ENCODE measurements around the gene MTG1. TPM values are rescaled to one million over a fixed set of nuclear protein-coding genes. Genes with fewer than 3 reads are reported as not detected.
A peak's percentile ranks its signal among the peaks of the same experiment; 100 is the strongest.
"Not testable (repeated sequence)": the region's sequence is repeated elsewhere in the genome, so short reads cannot be mapped to it uniquely, and the experiment has no call there.

The MTG1 gene
- total and polyA plus RNA-seq, 7 donors = 14.0 to 63.6 (median 27.6) TPM

DNA sequence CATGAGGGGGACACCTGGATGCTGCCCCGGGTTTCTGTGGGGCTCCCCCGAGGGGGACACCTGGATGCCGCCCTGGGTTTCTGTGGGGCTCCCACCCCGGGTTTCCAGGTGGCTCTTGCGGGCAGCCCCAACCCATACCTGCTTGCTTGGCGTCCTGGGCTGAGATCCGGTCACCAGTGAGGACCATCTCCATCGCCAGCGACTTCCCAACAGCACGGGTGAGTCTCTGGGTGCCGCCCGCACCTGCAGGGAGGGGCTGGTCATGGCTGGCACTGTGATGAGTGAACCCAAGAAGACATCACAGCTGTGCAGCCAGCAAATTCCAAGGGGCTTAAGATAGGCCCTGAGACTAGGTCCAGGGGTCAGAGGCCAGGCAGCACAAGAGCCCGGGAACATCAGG lies 27.2 kb upstream of the MTG1 start:
- no peaks in the 10 kb centered on the region for H3K9me3 ChIP-seq
- WGBS, 2 donors = 95 to 96% methylated on average over 13 of the region's 13 CpGs
- peaks cover 0 to 3% (median under 1%) of the 10 kb centered on the region in 4 donors for H3K4me1 ChIP-seq
- intact Hi-C loops (cut with DNase I) = no loop called here
- H3K4me3 ChIP-seq = no peak overlapping the region
- no peaks in the 10 kb centered on the region for H3K27me3 ChIP-seq
- peaks cover 33 to 87% (median 54%) of the 10 kb centered on the region in 4 donors for H3K36me3 ChIP-seq
- TF ChIP-seq POLR2A (IDR thresholded peaks at IDR 0.05) = no peak
- TF ChIP-seq, protein P1, sequence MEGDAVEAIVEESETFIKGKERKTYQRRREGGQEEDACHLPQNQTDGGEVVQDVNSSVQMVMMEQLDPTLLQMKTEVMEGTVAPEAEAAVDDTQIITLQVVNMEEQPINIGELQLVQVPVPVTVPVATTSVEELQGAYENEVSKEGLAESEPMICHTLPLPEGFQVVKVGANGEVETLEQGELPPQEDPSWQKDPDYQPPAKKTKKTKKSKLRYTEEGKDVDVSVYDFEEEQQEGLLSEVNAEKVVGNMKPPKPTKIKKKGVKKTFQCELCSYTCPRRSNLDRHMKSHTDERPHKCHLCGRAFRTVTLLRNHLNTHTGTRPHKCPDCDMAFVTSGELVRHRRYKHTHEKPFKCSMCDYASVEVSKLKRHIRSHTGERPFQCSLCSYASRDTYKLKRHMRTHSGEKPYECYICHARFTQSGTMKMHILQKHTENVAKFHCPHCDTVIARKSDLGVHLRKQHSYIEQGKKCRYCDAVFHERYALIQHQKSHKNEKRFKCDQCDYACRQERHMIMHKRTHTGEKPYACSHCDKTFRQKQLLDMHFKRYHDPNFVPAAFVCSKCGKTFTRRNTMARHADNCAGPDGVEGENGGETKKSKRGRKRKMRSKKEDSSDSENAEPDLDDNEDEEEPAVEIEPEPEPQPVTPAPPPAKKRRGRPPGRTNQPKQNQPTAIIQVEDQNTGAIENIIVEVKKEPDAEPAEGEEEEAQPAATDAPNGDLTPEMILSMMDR (IDR thresholded peaks at IDR 0.05) = no peak
- TF ChIP-seq POLR2AphosphoS5 (IDR thresholded peaks at IDR 0.05) = no peak
- no peak for TF ChIP-seq EP300 (IDR thresholded peaks at IDR 0.05)
- no peak for DNase-seq
- H3K27ac ChIP-seq = no peak overlapping the region

DNA sequence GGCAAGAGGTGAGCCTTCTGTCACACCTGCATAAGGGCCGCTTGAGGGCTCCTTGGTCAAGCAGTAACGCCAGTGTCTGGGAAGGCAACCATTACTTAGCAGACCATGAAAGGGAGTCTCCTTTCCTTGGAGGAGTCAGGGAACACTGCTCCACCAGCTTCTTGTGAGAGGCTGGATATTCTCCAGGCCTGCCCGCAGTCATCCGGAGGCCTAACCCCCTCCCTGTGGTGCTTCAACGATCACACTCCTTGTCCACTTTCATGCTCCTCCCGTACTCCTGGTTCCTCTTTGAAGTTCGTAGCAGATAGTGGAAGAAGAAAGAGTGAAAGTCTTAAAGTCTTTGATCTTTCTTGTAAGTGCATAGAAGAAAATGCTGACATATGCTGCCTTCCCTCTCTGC lies 26.5 kb upstream of the MTG1 start:
- H3K9me3 ChIP-seq; H3K4me3 ChIP-seq; H3K27ac ChIP-seq; H3K27me3 ChIP-seq; DNase-seq; intact Hi-C loops (cut with DNase I): not testable (repeated sequence)
- peaks cover 33 to 80% (median 49%) of the 10 kb centered on the region in 4 donors for H3K36me3 ChIP-seq
- H3K4me1 ChIP-seq = peaks cover 0 to 10% (median 7%) of the 10 kb centered on the region in 4 donors
- WGBS, 2 donors = 79 to 92% methylated on average over 4 to 5 of the region's 7 CpGs

DNA sequence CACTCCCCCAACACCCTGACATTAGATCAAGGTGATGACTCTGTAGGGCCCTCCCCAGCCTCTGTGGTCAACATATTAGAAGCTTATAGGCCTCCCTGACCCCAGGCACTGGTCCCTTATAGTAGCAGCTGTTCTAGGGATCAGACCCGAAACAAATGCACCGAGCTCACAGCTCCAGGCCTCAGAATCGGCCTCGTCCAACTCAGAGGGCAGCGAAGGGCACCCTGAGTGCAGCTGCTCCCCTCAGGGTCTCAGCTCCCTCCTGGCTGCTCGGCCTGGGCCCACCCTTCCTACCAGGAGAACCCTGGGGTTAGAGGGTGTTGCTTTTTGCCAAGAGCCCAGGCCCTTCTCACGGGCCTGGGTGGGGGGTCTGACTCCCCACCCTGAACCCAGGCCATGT lies 25.8 kb upstream of the MTG1 start:
- Histone ChIP-seq H3K4me1 (peaks cover 0 to 13% (median 9%) of the 10 kb centered on the region in 4 donors), H3K27me3 (no peaks in the 10 kb centered on the region), H3K9me3 (no peaks in the 10 kb centered on the region), H3K36me3 (peaks cover 33 to 73% (median 46%) of the 10 kb centered on the region in 4 donors), H3K4me3 (no peak overlapping the region), H3K27ac (no peak overlapping the region)
- DNase-seq = no peak
- TF ChIP-seq, protein P1 (IDR thresholded peaks at IDR 0.05) = no peak
- no peak for TF ChIP-seq POLR2A (IDR thresholded peaks at IDR 0.05)
- no peak for TF ChIP-seq EP300 (IDR thresholded peaks at IDR 0.05)
- TF ChIP-seq POLR2AphosphoS5 (IDR thresholded peaks at IDR 0.05) = no peak
- WGBS, 2 donors = 95 to 98% methylated on average over 7 of the region's 7 CpGs
- intact Hi-C loops (cut with DNase I) = no loop called here

DNA sequence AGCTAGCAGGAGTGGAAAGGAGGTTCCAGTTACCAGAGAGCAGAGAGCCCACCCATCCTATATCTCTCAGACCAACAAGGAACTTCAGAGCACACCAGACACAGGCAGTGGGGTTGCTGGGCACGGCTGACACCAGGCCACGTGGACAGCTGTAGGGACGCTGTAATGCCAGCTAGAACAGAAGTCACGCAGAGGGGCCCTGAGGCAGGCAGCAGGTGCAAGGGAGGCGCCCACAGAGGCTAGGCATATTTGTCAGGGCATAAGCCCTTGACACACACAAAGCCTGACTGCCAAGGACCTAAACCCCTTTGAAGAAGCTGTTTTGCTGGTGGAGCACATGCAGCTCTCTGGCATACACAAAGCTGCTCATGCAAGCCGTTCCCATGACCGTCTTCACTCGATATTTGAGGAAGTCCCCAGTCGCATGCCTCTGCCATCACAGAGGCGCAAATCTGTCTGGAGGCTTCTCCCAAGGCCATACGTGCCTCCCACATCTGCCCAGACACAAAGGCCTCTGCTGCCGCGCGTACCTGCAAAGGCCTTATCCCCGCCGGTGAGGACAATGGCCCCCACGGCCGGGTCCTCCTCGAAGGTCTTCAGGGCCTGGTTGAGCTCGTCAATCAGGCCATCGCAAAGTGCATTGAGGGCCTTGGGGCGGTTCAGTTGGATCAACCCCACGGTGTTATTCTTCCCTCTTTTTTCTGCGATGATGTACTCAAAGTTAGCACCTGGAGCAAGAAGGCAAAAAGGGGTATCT lies 23.7 kb upstream of the MTG1 start:
- Histone ChIP-seq H3K36me3 (peaks cover 23 to 54% (median 42%) of the 10 kb centered on the region in 4 donors), H3K4me3 (no peak overlapping the region), H3K27me3 (no peaks in the 10 kb centered on the region), H3K27ac (no peak overlapping the region), H3K9me3 (no peaks in the 10 kb centered on the region), H3K4me1 (peaks cover 0 to 20% (median 17%) of the 10 kb centered on the region in 4 donors)
- no peak for DNase-seq
- intact Hi-C loops (cut with DNase I) = no loop called here
- TF ChIP-seq EP300 (IDR thresholded peaks at IDR 0.05) (no peak), POLR2A (IDR thresholded peaks at IDR 0.05) (no peak), POLR2AphosphoS5 (IDR thresholded peaks at IDR 0.05) (no peak)
- TF ChIP-seq, protein P1 (IDR thresholded peaks at IDR 0.05) = no peak
- 92% methylated on average over 24 of the region's 24 CpGs for WGBS, 2 donors

DNA sequence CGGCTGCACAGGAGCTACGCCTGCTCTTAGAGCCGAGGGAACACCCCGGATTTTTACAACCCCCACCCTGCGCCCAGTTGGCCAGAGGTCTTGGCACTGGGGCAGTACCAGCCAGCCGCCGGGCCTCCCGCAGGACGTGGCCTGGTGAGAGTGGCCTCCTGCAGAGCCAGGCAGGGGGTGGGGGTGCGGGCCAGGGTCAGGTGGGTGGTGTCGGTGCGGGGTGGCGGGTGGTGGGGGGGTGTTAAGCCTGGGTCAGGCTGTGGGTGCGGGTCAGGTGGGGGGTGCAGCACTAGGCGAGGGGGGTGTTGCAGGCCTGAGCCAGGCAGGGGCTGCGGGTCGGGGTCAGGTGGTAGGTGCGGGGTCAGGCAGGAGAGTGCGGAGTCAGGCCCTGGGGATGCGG lies 21.4 kb upstream of the MTG1 start:
- Histone ChIP-seq H3K4me1 (peaks cover 0 to 22% (median 18%) of the 10 kb centered on the region in 4 donors), H3K9me3 (no peaks in the 10 kb centered on the region), H3K27ac (peak overlapping the region in 2 of 4 donors; percentile 84 to 95), H3K4me3 (peak overlapping the region; percentile 82 to 94 (median 86)), H3K27me3 (no peaks in the 10 kb centered on the region), H3K36me3 (peaks cover 16 to 34% (median 26%) of the 10 kb centered on the region in 4 donors)
- no peak for DNase-seq
- TF ChIP-seq, protein P1 (IDR thresholded peaks at IDR 0.05) = no peak
- TF ChIP-seq POLR2A (IDR thresholded peaks at IDR 0.05) (no peak), POLR2AphosphoS5 (IDR thresholded peaks at IDR 0.05) (no peak), EP300 (IDR thresholded peaks at IDR 0.05) (no peak)
- intact Hi-C loops (cut with DNase I) = no loop called here
- 12 to 46% methylated on average over 20 of the region's 20 CpGs for WGBS, 2 donors

Measured in sigmoid colon (tissue), 7 donors.